ENCODE data around the gene SAMD1. TPM values are rescaled to one million over a fixed set of nuclear protein-coding genes. Genes with fewer than 3 reads are reported as not detected.

The SAMD1 gene
- polyA plus RNA-seq, 3 donors: 0.78 to 19.4 (median 1.4) TPM

DNA sequence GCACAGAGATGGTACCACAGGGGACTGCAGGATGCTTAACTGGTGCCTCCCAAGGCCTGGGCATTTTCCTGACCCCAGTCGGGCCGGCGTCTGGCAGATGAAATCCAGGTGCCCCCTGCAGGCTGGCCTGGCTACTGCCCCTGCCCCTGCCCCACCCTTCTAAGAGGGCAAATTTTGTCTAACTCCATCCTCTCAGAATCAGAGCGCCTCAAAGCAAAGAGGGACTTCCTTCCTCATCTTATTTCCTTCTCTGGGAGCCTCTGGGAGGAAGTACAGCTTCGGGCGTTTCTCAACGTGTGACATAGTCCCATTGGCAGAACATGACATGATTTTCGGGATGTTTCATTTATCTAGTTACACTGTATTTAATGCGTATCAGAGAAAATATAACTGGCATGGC is 24.3 kb upstream of the SAMD1 start:
- Histone ChIP-seq H3K27ac (ENCODE audit: low read depth in 1 of 2, low read length in 2 of 2) (peak overlapping the region; percentile 73 to 86), H3K27me3 (ENCODE audit: control insufficient read depth in 2 of 2, insufficient read depth in 2 of 2, low read length in 2 of 2) (no peaks in the 10 kb centered on the region), H3K9me3 (replicated peaks in 1 of 2; ENCODE audit: control insufficient read depth in 1 of 2, insufficient read depth in 1 of 2, low read length in 2 of 2) (no peaks in the 10 kb centered on the region), H3K9ac (ENCODE audit: insufficient read depth, low read length, poor library complexity, severe bottlenecking) (no peak overlapping the region), H4K20me1 (ENCODE audit: insufficient read depth, low read length) (peaks cover 71% of the 10 kb centered on the region), H3K4me2 (replicated peaks; ENCODE audit: extremely low read depth, low read length, poor library complexity, severe bottlenecking) (peak overlapping the region; percentile 99), H3K79me2 (ENCODE audit: insufficient read depth, low read length) (peaks cover 81% of the 10 kb centered on the region), H2AFZ (ENCODE audit: insufficient read depth, low read depth, low read length, poor library complexity, severe bottlenecking) (no peak overlapping the region), H3K36me3 (replicated peaks in 1 of 2; ENCODE audit: control insufficient read depth in 1 of 2, insufficient read depth in 2 of 2, low read length in 2 of 2) (peaks cover 4 to 11% of the 10 kb centered on the region in 2 donors), H3K4me3 (replicated peaks in 1 of 3; ENCODE audit: low read depth in 2 of 3, low read length in 3 of 3) (peak overlapping the region in 1 of 3 experiments; percentile 99), H3K4me1 (ENCODE audit: control insufficient read depth in 1 of 2, insufficient read depth in 2 of 2, low read length in 2 of 2) (peaks cover 61 to 73% of the 10 kb centered on the region in 2 donors)
- peak; percentile 60 for TF ChIP-seq CTCF (IDR thresholded peaks at IDR 0.05)
- WGBS (ENCODE audit: insufficient coverage): 4% methylated on average over 3 of the region's 9 CpGs
- H3K36me3 Mint-ChIP-seq: peaks cover 2 to 36% of the 10 kb centered on the region in 2 donors
- DNase-seq: peak; percentile 84 to 94 (median 90)
- H3K9me3 Mint-ChIP-seq: no peaks in the 10 kb centered on the region
- H3K4me3 Mint-ChIP-seq: peak overlapping the region in 1 of 2 donors; percentile 65
- H3K27ac Mint-ChIP-seq: peak overlapping the region; percentile 85 to 97 (median 90)
- intact Hi-C loops (cut with micrococcal nuclease): loop anchor here (2.0 to 5.0 kb wide), 4 partner anchors 20 to 113 kb away; partner anchors contain the start of gene ASF1B (in 1 of the 2)
- H3K27me3 Mint-ChIP-seq (ENCODE audit: low read depth in 3 of 3): peaks cover 0 to 1% (median 0%) of the 10 kb centered on the region in 3 donors
- peaks cover 66% of the 10 kb centered on the region for H3K4me1 Mint-ChIP-seq

- H3K27me3 Mint-ChIP-seq (ENCODE audit: low read depth in 3 of 3): peaks cover 0 to 1% (median 0%) of the 10 kb centered on the region in 3 donors
- H3K4me3 ChIP-seq (replicated peaks in 1 of 3; ENCODE audit: low read depth in 2 of 3, low read length in 3 of 3): peak overlapping the region in 1 of 3 experiments; percentile 99
- H3K4me3 Mint-ChIP-seq: peak overlapping the region in 1 of 2 donors; percentile 65
- H3K4me1 ChIP-seq (ENCODE audit: control insufficient read depth in 1 of 2, insufficient read depth in 2 of 2, low read length in 2 of 2): peaks cover 57 to 69% of the 10 kb centered on the region in 2 donors
- no peak overlapping the region for H2AFZ ChIP-seq (ENCODE audit: insufficient read depth, low read depth, low read length, poor library complexity, severe bottlenecking)
- H4K20me1 ChIP-seq (ENCODE audit: insufficient read depth, low read length): peaks cover 73% of the 10 kb centered on the region
- H3K36me3 ChIP-seq (replicated peaks in 1 of 2; ENCODE audit: control insufficient read depth in 1 of 2, insufficient read depth in 2 of 2, low read length in 2 of 2): peaks cover 4 to 11% of the 10 kb centered on the region in 2 donors
- H3K27ac ChIP-seq (ENCODE audit: low read depth in 1 of 2, low read length in 2 of 2): peak overlapping the region; percentile 73 to 86
- intact Hi-C loops (cut with micrococcal nuclease): loop anchor here (2.0 kb wide), 2 partner anchors 20 to 22 kb away; partner anchors contain the start of gene ASF1B (in 1 of the 2)
- H3K4me1 Mint-ChIP-seq: peaks cover 62% of the 10 kb centered on the region
- no peaks in the 10 kb centered on the region for H3K9me3 ChIP-seq (replicated peaks in 1 of 2; ENCODE audit: control insufficient read depth in 1 of 2, insufficient read depth in 1 of 2, low read length in 2 of 2)
- no peak for TF ChIP-seq CTCF (IDR thresholded peaks at IDR 0.05)
- H3K9me3 Mint-ChIP-seq: no peaks in the 10 kb centered on the region
- H3K27ac Mint-ChIP-seq: peak overlapping the region; percentile 85 to 94 (median 90)
- H3K9ac ChIP-seq (ENCODE audit: insufficient read depth, low read length, poor library complexity, severe bottlenecking): no peak overlapping the region
- peaks cover 77% of the 10 kb centered on the region for H3K79me2 ChIP-seq (ENCODE audit: insufficient read depth, low read length)
- 95% methylated on average over 5 of the region's 7 CpGs for WGBS (ENCODE audit: insufficient coverage)
- H3K36me3 Mint-ChIP-seq: peaks cover 2 to 39% of the 10 kb centered on the region in 2 donors
- DNase-seq: no peak
- peak overlapping the region; percentile 99 for H3K4me2 ChIP-seq (replicated peaks; ENCODE audit: extremely low read depth, low read length, poor library complexity, severe bottlenecking)
- no peaks in the 10 kb centered on the region for H3K27me3 ChIP-seq (ENCODE audit: control insufficient read depth in 2 of 2, insufficient read depth in 2 of 2, low read length in 2 of 2)
Observed at GRCh38 chr19:14114439-14114838, 23.9 kb upstream of the SAMD1 start.
